ENCODE data around the gene SLC2A11.
A peak's percentile ranks its signal among the peaks of the same experiment; 100 is the strongest.
"Not testable (repeated sequence)": the region's sequence is repeated elsewhere in the genome, so short reads cannot be mapped to it uniquely, and the experiment has no call there.

SLC2A11 gene

DNA sequence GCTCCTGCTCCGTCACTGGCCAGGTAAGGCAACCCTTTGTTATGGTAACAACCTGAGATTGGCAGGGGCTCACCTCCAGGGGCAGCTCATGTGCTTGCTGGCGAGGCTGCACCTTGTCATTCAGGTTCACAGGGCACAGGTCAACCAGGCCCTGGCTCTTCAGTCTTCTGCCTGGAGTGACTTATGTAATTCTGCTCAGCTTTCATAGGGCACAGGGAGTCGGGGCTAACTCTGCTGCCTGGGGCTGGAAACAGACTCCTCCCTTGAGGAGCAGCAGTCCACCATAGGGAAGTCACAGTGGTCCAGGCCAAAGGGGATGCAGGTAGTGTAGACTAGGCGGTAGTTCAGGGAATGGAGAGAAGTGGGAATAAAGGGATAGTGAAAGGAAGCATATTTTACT, 35.0 kb downstream of the SLC2A11 start:
- DNase-seq, result no peak

DNA sequence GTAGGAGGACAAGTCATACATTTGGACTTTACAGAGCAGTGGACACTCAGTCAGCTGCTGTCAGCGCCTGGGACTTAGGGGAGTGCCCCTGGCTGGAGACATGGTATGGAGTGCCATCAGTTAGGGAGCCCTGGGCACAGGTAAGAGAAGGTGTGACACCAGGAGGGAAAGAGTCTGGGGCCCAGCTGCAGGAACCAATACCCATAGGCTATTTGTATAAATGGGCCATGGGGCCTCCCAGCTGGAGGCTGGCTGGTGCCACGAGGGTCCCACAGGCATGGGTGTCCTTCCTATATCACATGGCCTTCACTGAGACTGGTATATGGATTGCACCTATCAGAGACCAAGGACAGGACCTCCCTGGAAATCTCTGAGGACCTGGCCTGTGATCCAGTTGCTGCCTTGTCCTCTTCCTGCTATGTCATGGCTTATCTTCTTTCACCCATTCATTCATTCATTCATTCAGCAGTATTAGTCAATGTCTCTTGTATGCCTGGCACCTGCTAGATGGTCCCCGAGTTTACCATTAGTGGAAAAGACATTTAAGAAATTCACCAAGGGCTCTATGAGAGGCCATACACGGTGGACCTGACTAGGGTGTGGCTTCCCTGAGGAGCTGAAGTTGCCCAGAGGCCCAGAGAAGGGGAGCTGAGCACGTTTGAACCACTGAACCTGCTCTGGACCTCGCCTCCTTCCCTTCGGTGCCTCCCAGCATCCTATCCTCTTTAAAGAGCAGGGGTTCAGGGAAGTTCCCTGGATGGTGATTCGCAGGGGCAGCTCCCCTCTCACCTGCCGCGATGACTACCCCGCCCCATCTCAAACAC, 35.7 kb downstream of the SLC2A11 start:
- no peak for DNase-seq

DNA sequence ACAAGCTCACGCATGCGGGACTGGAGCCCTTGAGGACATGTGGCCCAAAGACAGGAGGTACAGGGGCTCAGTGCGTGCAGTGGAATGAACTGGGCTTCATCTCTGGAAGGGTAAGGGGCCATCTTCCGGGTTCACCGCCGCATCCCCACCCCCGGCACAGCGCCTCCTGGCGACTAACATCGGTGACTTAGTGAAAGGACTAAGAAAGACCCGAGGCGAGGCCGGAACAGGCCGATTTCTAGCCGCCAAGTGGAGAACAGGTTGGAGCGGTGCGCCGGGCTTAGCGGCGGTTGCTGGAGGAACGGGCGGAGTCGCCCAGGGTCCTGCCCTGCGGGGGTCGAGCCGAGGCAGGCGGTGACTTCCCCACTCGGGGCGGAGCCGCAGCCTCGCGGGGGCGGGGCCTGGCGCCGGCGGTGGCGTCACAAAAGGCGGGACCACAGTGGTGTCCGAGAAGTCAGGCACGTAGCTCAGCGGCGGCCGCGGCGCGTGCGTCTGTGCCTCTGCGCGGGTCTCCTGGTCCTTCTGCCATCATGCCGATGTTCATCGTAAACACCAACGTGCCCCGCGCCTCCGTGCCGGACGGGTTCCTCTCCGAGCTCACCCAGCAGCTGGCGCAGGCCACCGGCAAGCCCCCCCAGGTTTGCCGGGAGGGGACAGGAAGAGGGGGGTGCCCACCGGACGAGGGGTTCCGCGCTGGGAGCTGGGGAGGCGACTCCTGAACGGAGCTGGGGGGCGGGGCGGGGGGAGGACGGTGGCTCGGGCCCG, 36.5 kb downstream of the SLC2A11 start, which contains the start of gene MIF:
Gene MIF, plus strand, starts transcription at position 439 of the 765 bp plus-strand sequence. Its CDS starts 92 bp downstream, at position 531.
- DNase-seq, result peak; percentile 73

DNA sequence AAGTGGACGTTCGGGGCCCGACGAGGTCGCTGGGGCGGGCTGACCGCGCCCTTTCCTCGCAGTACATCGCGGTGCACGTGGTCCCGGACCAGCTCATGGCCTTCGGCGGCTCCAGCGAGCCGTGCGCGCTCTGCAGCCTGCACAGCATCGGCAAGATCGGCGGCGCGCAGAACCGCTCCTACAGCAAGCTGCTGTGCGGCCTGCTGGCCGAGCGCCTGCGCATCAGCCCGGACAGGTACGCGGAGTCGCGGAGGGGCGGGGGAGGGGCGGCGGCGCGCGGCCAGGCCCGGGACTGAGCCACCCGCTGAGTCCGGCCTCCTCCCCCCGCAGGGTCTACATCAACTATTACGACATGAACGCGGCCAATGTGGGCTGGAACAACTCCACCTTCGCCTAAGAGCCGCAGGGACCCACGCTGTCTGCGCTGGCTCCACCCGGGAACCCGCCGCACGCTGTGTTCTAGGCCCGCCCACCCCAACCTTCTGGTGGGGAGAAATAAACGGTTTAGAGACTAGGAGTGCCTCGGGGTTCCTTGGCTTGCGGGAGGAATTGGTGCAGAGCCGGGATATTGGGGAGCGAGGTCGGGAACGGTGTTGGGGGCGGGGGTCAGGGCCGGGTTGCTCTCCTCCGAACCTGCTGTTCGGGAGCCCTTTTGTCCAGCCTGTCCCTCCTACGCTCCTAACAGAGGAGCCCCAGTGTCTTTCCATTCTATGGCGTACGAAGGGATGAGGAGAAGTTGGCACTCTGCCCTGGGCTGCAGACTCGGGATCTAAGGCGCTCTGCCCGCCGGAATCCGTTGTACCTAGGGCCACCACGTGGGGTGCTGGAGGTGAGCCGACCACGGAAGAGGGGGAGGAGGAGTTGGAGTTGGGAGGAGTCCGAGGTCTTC, 37.3 kb downstream of the SLC2A11 start:
- no peak for DNase-seq

DNA sequence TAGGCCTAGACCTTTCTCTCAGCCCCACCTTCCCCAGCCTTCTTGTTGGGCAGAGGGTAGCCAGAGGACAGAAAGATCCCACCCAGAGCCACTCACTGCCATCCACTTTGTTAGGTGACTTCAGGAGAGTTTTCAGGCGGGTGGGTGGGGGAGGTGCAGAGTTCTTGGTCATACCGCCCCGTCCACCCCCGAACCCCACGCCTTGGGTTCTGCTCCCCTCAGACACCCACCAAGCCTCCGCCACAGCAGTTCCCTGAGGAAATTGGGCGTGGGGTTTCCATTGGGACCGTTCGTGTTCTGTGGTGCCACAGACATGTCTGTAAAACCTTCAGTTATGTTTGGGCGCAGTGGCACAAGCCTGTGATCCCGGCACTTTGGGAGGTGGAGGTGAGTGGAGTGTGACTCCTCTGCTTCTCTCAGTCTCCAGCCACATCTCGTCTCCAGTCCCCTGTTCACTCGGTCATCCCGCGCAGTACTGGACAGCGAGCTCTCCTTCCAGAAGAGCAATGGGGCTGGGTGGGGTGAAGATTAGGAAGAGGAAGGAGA, 38.0 kb downstream of the SLC2A11 start:
- no peak for DNase-seq

DNA sequence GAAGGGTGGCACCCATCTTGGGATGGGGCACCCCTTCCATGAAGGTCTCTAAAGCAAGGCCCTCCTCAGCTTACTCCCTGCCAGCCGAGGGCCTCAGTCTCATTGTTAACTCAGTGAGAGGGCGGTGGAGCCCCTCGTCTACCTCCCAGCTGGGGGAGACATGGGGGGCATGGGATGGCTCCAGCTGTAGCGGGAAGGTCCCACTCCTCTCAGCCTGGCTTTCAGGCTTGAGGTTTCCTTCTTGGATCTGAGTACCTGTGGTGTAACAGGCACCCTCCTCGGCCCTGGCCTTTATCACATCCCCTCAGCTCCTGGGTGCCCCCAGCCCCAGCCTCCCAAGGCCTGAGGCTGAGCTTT, 38.5 kb downstream of the SLC2A11 start:
- no peak for DNase-seq

DNA sequence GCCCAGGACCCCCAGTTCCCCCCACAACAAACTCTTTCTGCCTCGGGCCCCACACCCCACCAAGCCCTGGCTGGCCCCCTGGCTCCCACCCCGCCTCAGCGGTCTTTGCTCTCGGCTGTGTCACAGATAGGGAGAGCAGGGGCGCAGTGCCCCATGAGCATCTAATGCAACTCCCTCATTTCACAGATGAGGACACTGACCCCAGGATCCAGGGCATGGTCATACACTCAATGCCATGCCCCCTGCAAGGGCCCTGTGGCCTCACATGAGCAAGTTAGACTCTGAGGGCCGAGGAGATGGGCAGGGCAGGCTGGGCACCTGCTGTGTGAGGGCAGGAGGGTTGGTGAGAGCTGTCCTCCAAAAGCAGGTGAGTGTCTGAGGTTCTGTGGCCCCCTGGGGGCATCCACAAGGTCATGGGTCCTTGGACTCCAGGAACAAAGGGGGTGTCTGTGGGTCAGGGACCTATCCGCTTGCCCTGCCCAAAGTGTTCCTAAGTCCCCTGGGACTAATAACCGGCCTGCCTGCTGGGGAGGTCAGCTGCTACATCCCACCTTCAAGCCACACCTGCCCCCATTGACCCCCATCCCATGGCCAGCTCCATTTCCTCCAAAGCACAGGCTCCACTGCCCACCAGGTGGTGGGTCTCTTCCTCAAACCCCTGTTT, 39.0 kb downstream of the SLC2A11 start:
- no peak for DNase-seq

DNA sequence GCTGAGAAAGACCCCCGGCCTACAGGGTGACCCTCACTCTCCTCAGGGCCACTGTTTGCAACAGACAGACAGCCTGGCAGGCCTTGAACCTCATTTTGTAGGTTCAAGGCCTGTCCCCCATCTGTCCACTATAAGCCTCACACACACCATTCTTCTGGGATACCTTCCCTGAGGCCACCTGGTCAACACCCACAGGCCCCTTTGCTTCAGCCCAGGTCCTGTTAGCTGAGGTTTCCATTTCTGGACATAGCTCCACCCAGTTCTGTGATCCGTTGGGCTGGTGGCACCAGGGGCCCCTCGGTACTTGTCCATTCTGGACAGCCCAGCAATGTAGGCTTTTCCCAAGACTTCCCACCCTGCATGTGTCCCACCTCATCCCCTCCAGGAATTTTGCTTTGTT, 39.6 kb downstream of the SLC2A11 start:
- DNase-seq, result no peak

DNA sequence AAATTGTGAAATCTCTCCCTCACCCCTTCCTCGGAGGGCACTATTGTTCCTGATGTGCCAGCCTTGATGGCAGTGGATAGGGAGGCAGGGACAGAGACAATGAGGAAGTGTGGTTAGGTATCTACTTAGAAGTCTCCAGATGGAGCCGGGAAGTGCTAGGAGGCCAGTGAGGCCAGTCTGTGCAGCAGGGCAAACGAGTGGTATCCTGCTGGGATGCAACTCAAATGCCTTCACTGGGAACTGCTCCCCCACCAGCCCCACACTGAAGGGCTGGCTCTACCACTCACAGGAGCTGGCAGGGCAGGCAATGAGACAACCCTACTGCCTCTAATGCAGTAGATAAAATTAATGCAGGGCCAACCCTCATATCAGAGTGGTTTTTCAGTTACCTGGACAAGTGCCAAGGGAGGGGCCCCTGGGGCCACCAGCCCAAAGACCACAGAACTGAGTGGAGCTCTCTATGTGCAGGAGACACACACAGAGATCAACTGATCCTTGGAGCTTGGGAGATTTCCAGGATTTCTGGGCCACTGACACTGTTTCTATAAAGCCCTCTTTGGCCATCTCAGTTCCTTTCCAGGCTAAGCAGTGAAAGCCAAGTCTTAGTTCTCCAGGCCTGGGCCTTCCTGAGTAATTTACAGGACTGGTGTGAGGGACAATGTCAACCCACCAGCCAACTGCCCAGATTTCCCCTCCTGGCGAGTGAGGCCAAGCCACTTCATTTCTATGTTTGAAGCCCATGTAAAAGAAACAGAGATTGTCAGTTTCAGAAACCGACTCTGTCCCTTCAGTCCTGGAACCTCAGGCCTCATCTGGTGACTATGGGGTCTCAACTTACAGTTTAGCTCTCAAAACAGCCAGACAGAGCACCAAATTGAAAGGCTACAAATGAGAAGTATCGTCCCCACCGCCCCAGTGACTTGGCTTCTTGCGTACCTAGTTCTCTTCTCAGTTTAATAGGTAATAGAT, 40.6 kb downstream of the SLC2A11 start:
- no peak for DNase-seq

DNA sequence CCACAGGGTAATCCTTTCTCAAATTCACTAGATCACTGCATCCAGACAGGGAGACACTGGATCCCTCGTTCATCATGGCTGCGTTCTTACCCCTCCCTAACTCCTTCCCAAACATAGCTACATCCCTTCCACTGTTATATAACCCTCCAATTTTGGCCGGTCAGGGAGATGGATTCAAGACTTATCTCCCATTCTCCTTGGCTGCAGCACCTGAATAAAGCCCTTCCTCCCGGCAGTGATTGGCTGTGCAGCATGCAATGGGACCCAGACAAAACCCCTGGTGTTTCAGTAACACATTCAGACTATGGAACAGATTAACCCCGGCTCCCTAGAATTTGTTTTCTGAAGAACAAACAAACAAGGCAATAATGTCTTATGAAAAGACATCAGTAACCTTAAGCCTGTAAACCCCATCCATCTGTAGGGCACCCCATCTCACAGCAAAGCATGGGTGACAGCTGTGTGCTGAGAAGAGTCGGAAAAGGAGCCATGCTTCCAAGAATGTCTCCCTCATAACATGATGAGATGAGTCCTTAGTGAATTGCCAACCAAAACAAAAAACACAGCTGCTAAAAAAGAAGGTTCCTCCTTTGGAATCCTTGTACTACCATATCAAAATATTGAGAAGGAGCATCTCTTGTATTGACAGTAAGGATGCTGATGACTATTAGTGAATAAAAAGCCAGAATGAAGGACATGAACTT, 41.5 kb downstream of the SLC2A11 start:
- no peak for DNase-seq

DNA sequence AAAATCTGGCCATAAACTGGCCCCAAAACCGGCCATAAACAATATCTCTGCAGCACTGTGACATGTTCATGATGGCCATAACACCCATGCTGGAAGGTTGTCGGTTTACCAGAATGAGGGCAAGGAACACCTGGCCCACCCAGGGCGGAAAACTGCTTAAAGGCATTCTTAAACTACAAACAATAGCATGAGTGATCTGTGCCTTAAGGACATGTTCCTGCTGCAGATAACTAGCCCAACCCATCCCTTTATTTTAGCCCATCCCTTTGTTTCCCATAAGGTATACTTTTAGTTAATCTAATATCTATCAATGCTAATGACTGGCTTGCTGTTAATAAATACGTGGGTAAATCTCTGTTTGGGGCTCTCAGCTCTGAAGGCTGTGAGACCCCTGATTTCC, 42.6 kb downstream of the SLC2A11 start:
- not testable (repeated sequence) for DNase-seq

DNA sequence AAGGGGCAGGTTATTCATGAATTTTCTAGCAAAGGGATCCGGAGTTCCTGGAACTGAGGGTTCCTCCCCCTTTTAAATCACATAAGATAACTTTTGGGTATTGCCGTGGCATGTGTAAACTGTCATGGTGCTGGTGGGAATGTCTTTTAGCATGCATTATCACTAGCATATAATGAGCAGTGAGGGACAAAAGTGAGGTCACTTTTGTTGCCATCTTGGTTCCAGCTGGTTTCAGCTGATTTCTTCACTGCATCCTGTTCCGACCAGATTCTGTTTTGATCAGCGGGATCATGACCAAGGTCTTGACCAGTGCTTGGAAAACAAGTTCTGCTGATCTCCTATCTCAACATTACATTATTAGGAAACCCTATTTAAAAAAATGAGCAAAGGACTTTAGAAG, 43.9 kb downstream of the SLC2A11 start:
- no peak for DNase-seq

DNA sequence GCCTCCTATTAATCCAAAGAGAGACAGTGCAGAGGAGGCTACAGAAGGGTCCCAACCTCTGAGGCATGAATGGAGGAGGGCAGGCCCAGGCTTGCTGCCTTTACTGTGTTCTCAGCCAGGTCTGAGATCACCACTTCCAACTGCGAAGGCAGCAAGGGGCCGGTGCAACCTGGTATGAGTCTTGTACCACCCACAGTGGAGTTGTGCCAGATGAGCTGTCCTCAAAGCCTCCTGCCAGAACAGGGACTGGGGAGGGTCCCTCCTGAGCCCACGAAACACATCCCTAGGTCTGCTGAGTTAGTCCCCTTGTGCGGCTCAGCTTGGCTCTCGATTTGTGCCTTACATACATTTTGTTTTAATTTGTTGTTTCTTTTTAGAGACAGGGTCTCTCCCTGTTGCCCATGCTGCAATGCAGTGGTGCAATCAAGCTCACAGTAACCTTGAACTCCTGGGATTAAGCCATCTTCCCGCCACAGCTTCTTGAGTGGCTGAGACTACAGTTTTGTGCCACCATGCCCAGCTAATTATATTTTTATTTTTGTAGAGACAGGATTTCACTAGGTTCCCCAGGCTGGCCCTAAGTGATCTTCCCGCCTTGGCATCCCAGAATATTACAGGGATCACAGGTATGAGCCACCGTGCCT, 45.8 kb downstream of the SLC2A11 start:
- no peak for DNase-seq

DNA sequence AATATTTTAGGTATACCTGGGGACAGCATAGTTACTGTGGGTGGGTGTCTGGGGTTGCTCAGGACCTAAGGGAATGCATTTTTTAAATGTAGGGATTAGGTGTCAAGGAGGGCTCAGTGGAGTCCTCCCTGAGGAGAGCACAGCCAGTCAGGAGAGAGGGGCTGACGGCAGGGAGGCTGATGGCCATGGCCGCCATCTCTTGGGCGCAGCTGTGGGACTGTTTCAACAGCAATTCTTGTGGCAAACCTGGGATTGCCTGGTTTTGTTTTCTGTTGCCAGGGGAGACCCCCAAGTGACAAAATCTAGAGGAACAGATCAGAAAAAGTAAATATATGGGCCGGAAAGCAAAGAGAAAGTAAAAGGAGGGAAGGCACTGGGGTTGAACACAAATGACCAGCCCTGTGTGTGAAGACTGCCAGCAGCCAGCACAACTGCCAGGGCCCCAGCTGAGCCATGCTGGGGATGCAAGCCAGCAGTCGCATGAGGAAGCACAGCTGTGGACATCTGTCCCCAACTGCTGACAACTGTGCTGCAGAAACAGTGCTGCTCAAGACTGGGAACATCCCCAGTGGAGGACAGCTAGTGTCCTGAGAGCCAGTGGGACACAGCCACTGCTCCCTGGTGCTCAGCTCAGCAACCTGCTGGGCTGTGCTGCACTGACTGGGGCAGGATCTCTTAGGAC, 47.0 kb downstream of the SLC2A11 start:
- DNase-seq, result no peak

DNA sequence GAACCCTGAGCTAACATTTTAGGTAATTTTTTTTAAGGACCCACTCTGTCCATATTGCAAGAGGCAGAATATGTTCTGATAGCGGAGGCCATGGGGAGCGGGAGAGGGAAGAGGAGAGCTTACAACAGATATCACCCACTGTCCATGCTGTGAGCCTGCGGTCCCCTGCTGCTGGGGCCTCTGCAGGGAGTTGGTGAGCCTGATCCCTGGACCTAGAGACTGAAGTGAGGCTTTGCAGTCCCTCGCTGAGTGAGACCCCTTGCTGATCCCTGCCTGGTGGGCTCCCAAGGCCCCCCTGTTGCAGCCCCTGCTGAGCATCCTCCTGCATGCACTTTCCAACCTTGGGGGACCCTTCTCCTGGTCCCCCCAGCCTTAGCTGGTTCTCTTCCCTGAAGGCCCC, 49.0 kb downstream of the SLC2A11 start:
- no peak for DNase-seq

DNA sequence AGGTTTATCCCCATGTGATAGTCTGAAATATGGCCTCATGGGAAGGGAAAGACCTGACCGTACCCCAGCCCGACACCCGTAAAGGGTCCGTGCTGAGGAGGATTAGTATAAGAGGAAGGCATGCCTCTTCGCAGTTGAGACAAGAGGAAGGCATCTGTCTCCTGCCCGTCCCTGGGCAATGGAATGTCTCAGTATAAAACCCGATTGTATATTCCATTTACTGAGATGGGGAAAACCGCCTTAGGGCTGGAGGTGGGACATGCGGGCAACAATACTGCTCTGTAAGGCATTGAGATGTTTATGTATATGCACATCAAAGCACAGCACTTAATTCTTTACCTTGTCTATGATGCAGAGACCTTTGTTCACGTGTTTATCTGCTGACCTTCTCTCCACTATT, 49.7 kb downstream of the SLC2A11 start:
- DNase-seq, result not testable (repeated sequence)

DNA sequence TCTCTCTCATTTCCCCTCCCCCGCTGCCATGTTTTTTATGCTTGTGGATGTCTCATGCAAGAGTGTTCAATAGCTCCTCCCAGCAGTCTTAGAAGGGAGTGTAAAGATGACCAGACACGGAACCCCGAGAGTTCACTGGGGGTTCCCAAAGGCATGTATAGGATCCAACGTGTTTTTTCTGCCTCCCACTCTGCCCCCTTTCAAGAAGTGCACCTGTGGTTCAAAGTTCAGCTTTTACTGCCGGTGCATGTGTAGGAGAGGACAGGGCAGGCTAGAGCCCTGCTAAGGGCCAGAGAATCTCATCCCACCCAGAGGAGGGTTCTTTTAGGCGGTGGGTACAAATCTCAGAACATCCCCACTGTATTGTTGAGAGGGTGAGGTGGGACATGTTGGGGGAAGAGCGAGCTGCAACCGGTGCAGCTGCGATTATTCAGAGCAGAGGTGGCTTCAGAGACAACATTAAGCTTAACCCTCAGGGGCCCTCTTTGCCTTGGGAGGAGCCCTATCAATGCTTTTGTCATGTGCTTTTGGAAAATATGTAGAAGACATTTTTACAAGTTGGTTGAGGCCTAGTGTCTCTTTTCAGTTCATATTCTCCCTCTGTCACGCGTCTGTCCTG, 51.0 kb downstream of the SLC2A11 start:
- no peak for DNase-seq

DNA sequence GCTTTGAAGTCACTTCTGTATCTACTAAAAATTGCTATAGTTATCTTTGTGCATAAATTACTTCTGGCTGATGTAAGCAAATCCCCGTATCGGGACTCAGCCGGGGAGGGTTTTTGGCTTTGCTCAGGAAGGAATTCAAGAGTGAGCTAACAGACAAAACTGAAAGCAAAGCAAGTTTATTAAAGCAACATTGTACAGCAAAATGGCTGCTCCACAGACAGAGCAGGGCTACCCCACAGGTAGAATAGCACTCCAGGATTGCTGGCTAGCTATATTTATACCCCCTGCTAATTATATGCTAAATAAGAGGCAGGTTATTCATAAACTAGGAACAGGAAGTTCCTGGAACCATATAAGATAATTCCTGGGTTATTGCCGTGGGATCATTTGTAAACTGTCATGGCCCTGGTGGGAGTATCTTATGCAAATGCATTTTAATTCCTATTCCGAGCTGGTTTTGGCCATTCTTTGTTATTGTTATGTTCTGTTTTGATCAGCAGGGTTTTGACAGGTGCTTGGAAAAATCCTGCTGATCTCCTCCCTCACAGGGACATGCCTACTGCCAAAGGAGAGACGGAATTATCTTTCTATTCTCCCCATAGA, 51.7 kb downstream of the SLC2A11 start:
- no peak for DNase-seq
